Vagina (tissue), 2 donors: ENCODE measurements around the gene RYR2.

ENCODE experiments used
- CTCF ChIP-seq, 3 experiments: fragments of 450-650 bp in 2 of 3; fragments of 200-600 bp in 1 of 3; sonication (generic) in 1 of 3; IDR thresholded peaks; one replicate each; pipeline ENCODE4 v1.5.1; 2017 to 2019; ENCODE audit warnings: antibody characterized with exemption in 3 of 3, mild to moderate bottlenecking in 2 of 3, moderate library complexity in 2 of 3
- POLR2A ChIP-seq, 2 donors: fragments of 450-650 bp; IDR thresholded peaks; one replicate each; pipeline ENCODE4 v1.6.1; 2017; ENCODE audit warnings: antibody characterized with exemption in 2 of 2, mild to moderate bottlenecking in 2 of 2, moderate library complexity in 2 of 2

- no peak for TF ChIP-seq CTCF (IDR thresholded peaks at IDR 0.05)
- TF ChIP-seq POLR2A (IDR thresholded peaks at IDR 0.05): no peak
Measured at GRCh38 chr1:237170149-237170548, 128.2 kb downstream of the RYR2 start.
